ENCODE data around the gene BBS5.
"Not testable (repeated sequence)": the region's sequence is repeated elsewhere in the genome, so short reads cannot be mapped to it uniquely, and the experiment has no call there.

Gene BBS5

DNA sequence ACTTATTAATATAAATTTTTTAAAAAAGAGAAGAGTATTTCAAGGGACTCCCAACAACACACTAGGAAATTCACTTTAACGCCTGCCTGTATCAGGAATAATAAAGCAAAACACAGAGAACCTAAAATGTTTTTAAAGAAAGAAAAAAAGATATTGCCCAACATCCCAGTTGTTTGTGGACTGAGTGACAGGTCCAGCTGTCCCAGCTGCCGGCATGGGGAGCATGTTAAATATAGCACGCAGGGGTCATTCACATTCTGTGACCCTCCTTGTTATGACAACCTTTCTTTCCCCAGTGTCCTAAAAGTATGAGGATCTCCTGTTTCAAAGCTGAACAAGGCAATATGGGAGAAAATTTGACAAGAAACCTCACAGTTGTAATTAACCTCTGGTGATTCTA lies 34.6 kb downstream of the BBS5 start:
- H3K4me3 ChIP-seq (ENCODE audit: low read depth, low read length) = no peak overlapping the region
- no peaks in the 10 kb centered on the region for H3K9me3 ChIP-seq (ENCODE audit: control insufficient read depth, low read length)
- H3K27ac ChIP-seq = no peak overlapping the region
- TF ChIP-seq, protein P1, sequence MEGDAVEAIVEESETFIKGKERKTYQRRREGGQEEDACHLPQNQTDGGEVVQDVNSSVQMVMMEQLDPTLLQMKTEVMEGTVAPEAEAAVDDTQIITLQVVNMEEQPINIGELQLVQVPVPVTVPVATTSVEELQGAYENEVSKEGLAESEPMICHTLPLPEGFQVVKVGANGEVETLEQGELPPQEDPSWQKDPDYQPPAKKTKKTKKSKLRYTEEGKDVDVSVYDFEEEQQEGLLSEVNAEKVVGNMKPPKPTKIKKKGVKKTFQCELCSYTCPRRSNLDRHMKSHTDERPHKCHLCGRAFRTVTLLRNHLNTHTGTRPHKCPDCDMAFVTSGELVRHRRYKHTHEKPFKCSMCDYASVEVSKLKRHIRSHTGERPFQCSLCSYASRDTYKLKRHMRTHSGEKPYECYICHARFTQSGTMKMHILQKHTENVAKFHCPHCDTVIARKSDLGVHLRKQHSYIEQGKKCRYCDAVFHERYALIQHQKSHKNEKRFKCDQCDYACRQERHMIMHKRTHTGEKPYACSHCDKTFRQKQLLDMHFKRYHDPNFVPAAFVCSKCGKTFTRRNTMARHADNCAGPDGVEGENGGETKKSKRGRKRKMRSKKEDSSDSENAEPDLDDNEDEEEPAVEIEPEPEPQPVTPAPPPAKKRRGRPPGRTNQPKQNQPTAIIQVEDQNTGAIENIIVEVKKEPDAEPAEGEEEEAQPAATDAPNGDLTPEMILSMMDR (IDR thresholded peaks at IDR 0.05) = no peak
- no peak overlapping the region for H2AFZ ChIP-seq
- H3K36me3 ChIP-seq (ENCODE audit: control insufficient read depth, insufficient read depth, low read length) = no peaks in the 10 kb centered on the region
- H3K79me2 ChIP-seq = no peaks in the 10 kb centered on the region
- no peaks in the 10 kb centered on the region for H3K27me3 ChIP-seq (ENCODE audit: control insufficient read depth, insufficient read depth, low read length)
- H3K4me1 ChIP-seq = no peaks in the 10 kb centered on the region
- no peak overlapping the region for H3K4me2 ChIP-seq (ENCODE audit: low read length)
- H3K9ac ChIP-seq = no peak overlapping the region

DNA sequence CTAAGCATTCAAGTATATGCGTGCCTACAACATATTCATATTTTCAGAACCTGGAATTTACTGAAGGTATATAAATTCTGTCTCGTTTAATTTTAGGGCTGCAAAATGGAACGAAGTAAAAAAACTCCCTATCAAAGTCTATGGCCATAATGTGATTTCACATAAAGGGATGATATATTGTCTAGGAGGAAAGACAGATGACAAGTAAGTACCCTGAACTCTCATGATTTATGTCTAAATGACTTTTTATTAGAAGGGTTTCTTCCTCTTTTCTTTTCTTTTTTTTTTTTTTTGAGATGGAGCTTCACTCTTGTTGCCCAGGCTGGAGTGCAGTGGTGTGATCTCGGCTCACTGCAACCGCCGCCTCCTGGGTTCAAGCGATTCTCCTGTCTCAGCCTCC lies 35.5 kb downstream of the BBS5 start:
- H3K4me3 ChIP-seq (ENCODE audit: low read depth, low read length); H3K36me3 ChIP-seq (ENCODE audit: control insufficient read depth, insufficient read depth, low read length); H3K27ac ChIP-seq; H3K9me3 ChIP-seq (ENCODE audit: control insufficient read depth, low read length); H3K4me1 ChIP-seq; H2AFZ ChIP-seq; H3K4me2 ChIP-seq (ENCODE audit: low read length); H3K9ac ChIP-seq; H3K27me3 ChIP-seq (ENCODE audit: control insufficient read depth, insufficient read depth, low read length); H3K79me2 ChIP-seq: not testable (repeated sequence)

DNA sequence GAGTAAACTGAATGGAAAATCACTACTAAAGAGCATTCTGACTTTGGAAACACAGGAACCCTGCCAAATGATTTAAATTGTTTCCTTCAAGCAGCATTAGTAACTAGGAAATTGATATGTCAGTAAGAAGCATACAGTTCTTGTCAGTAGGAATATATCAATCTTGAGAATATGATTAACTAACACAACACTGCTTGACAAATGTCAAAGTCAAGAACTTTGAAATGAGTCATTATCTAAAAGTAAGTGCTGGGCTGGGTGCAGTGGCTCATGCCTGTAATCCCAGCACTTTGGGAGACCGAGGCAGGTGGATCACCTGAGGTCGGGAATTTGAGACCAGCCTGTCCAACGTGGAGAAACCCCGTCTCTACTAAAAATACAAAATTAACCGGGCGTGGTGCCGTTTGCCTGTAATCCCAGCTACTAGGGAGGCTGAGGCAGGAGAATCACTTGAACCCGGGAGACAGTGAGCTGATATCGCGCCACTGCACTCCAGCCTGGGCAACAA lies 37.2 kb downstream of the BBS5 start:
- H3K9ac ChIP-seq; H3K79me2 ChIP-seq; H3K27me3 ChIP-seq (ENCODE audit: control insufficient read depth, insufficient read depth, low read length); H3K4me1 ChIP-seq; H3K27ac ChIP-seq; H3K9me3 ChIP-seq (ENCODE audit: control insufficient read depth, low read length); H3K4me3 ChIP-seq (ENCODE audit: low read depth, low read length); H3K4me2 ChIP-seq (ENCODE audit: low read length); H3K36me3 ChIP-seq (ENCODE audit: control insufficient read depth, insufficient read depth, low read length); H2AFZ ChIP-seq: not testable (repeated sequence)

DNA sequence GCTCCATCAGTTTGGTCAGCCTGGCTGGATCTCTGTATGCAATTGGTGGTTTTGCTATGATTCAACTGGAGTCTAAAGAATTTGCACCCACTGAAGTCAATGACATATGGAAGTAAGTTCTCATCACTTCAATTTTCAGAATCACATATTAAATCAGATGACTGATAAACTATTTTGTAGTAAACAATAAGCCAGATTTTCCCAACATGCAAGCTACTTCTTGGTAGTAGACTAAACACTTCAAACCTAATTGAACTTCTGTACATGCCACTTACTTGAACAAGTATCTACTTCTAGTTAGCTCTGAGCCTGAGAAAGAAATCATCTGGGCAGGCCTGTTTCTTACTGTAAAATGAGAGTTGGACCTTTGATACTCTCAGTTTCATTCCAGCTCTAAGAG lies 41.6 kb downstream of the BBS5 start:
- no peak overlapping the region for H3K27ac ChIP-seq
- no peaks in the 10 kb centered on the region for H3K36me3 ChIP-seq (ENCODE audit: control insufficient read depth, insufficient read depth, low read length)
- TF ChIP-seq, protein P1 (IDR thresholded peaks at IDR 0.05) = no peak
- H3K4me2 ChIP-seq (ENCODE audit: low read length) = no peak overlapping the region
- no peaks in the 10 kb centered on the region for H3K79me2 ChIP-seq
- H3K4me3 ChIP-seq (ENCODE audit: low read depth, low read length) = no peak overlapping the region
- no peak overlapping the region for H2AFZ ChIP-seq
- no peak overlapping the region for H3K9ac ChIP-seq
- H3K9me3 ChIP-seq (ENCODE audit: control insufficient read depth, low read length) = no peaks in the 10 kb centered on the region
- no peaks in the 10 kb centered on the region for H3K4me1 ChIP-seq
- H3K27me3 ChIP-seq (ENCODE audit: control insufficient read depth, insufficient read depth, low read length) = no peaks in the 10 kb centered on the region

DNA sequence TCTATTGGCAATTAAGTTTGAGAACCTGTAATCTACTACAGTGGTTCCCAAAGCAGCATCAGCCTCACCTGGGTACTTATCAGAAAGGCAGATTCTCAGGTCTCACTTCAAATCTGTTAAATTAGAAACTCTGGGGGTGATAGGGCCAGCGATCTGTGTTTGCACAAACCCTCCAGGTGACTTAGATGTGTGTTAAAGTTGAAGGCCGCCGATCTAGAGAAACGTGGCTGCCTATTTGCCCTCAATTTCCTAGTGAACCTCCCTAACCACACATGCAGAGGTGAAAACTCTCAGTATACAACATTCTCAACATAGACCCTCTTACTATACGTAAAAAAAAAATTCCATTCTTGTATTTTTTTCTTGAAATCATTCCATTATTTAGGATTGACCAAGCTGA lies 44.4 kb downstream of the BBS5 start:
- Histone ChIP-seq H3K27ac (no peak overlapping the region), H3K36me3 (ENCODE audit: control insufficient read depth, insufficient read depth, low read length) (no peaks in the 10 kb centered on the region), H2AFZ (no peak overlapping the region), H3K9me3 (ENCODE audit: control insufficient read depth, low read length) (no peaks in the 10 kb centered on the region), H3K4me1 (no peaks in the 10 kb centered on the region), H3K4me2 (ENCODE audit: low read length) (no peak overlapping the region), H3K4me3 (ENCODE audit: low read depth, low read length) (no peak overlapping the region), H3K27me3 (ENCODE audit: control insufficient read depth, insufficient read depth, low read length) (no peaks in the 10 kb centered on the region), H3K9ac (no peak overlapping the region), H3K79me2 (no peaks in the 10 kb centered on the region)
- TF ChIP-seq, protein P1 (IDR thresholded peaks at IDR 0.05) = no peak

DNA sequence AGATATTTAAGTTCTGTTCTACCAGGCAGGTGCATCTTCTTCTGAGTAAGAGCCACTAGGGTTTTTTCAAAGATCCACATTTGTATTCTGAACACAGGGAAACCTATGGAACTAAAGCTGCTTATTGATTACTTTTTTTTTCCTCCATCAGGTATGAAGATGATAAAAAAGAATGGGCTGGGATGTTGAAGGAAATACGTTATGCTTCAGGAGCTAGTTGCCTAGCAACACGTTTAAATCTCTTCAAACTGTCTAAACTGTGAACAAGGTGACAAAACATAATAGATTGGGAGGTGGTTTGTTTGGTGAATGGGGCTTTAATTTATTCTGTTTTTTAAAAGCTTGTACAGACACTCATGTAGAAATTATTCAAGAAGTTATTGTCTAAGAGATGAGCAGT lies 46.1 kb downstream of the BBS5 start:
- Histone ChIP-seq H3K4me3 (ENCODE audit: low read depth, low read length) (no peak overlapping the region), H3K9ac (no peak overlapping the region), H3K79me2 (no peaks in the 10 kb centered on the region), H3K36me3 (ENCODE audit: control insufficient read depth, insufficient read depth, low read length) (no peaks in the 10 kb centered on the region), H3K9me3 (ENCODE audit: control insufficient read depth, low read length) (no peaks in the 10 kb centered on the region), H3K4me2 (ENCODE audit: low read length) (no peak overlapping the region), H2AFZ (no peak overlapping the region), H3K27me3 (ENCODE audit: control insufficient read depth, insufficient read depth, low read length) (no peaks in the 10 kb centered on the region), H3K4me1 (no peaks in the 10 kb centered on the region), H3K27ac (no peak overlapping the region)
- TF ChIP-seq, protein P1 (IDR thresholded peaks at IDR 0.05) = no peak

Measured in parathyroid adenoma (tissue), 2 donors.